ENCODE data around the gene PPIL1.

- no peak for TF ChIP-seq ZNF558 (tag by site-specific recombination; IDR thresholded peaks at IDR 0.05)
- TF ChIP-seq, protein P1, sequence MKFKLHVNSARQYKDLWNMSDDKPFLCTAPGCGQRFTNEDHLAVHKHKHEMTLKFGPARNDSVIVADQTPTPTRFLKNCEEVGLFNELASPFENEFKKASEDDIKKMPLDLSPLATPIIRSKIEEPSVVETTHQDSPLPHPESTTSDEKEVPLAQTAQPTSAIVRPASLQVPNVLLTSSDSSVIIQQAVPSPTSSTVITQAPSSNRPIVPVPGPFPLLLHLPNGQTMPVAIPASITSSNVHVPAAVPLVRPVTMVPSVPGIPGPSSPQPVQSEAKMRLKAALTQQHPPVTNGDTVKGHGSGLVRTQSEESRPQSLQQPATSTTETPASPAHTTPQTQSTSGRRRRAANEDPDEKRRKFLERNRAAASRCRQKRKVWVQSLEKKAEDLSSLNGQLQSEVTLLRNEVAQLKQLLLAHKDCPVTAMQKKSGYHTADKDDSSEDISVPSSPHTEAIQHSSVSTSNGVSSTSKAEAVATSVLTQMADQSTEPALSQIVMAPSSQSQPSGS (tag by site-specific recombination; IDR thresholded peaks at IDR 0.05; ENCODE audit: low read depth): no peak
- TF ChIP-seq, protein P2, sequence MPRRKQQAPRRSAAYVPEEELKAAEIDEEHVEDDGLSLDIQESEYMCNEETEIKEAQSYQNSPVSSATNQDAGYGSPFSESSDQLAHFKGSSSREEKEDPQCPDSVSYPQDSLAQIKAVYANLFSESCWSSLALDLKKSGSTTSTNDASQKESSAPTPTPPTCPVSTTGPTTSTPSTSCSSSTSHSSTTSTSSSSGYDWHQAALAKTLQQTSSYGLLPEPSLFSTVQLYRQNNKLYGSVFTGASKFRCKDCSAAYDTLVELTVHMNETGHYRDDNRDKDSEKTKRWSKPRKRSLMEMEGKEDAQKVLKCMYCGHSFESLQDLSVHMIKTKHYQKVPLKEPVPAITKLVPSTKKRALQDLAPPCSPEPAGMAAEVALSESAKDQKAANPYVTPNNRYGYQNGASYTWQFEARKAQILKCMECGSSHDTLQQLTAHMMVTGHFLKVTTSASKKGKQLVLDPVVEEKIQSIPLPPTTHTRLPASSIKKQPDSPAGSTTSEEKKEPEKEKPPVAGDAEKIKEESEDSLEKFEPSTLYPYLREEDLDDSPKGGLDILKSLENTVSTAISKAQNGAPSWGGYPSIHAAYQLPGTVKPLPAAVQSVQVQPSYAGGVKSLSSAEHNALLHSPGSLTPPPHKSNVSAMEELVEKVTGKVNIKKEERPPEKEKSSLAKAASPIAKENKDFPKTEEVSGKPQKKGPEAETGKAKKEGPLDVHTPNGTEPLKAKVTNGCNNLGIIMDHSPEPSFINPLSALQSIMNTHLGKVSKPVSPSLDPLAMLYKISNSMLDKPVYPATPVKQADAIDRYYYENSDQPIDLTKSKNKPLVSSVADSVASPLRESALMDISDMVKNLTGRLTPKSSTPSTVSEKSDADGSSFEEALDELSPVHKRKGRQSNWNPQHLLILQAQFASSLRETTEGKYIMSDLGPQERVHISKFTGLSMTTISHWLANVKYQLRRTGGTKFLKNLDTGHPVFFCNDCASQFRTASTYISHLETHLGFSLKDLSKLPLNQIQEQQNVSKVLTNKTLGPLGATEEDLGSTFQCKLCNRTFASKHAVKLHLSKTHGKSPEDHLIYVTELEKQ (tag by site-specific recombination; IDR thresholded peaks at IDR 0.05; ENCODE audit: borderline replicate concordance): no peak
- TF ChIP-seq ZNF223 (tag by site-specific recombination; IDR thresholded peaks at IDR 0.05): no peak
- no peak for TF ChIP-seq SALL2 (tag by site-specific recombination; IDR thresholded peaks at IDR 0.05; ENCODE audit: borderline replicate concordance)
- TF ChIP-seq OSR2 (tag by site-specific recombination; IDR thresholded peaks at IDR 0.05): no peak
These were observed 38.0 kb upstream of the PPIL1 start for GRCh38 chr6:36912586-36912985.

All from HEK293 (cell line).